ENCODE results near the gene SORCS2.
A peak's percentile ranks its signal among the peaks of the same experiment; 100 is the strongest.

The SORCS2 gene

DNA sequence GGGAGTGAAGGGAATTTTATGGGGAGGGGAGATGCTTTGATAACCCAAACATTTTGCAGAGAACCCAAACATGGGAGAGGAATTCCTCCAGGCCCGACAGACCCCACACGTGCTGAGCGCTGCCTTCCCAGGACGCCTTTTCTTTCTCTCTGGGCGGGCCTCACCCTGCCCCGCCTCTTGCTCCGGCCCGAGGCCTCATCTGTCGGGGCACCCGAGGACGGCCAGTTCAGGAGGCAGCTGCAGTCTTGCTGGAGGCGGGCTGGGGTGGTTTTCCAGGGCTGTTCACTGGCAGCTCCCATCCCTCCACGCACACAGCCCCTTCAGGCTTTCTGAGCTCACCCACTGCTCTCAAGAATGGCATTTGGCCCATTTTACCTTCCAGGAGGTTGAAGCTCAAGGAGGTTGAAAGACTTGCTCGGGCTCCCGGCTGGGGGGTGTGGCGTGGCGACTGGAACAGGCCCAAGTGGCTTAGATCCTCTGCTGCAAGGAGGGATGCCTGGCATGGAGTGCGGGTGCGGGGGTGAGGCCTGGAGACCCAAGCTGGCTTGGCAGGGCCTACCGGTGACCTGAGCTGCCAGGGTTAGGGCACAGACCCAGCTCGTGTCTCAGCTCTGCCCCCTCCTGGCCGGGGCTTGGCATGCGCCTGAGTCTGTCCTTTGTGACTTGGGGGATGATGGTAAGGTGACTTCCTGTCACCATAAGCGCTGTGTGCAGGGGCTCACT is 143.2 kb downstream of the SORCS2 start:
- TF ChIP-seq RAD21 (IDR thresholded peaks at IDR 0.05; ENCODE audit: low read depth) (peak; percentile 87), NFIC (IDR thresholded peaks at IDR 0.05) (no peak; the same call in 1 of the 2 replicates), EGR1 (IDR thresholded peaks at IDR 0.05) (0 out of 2 replicates have a peak, but pooled peaks have one; percentile 18), TEAD4 (IDR thresholded peaks at IDR 0.05) (peak; percentile 43; the same call in 1 of the 2 replicates), TCF12 (IDR thresholded peaks at IDR 0.05; ENCODE audit: low read depth) (no peak), FOXM1 (IDR thresholded peaks at IDR 0.05; ENCODE audit: borderline replicate concordance, low read depth) (no peak), TAF1 (IDR thresholded peaks at IDR 0.05; ENCODE audit: low read depth) (no peak), CEBPB (IDR thresholded peaks at IDR 0.05) (no peak), YY1 (IDR thresholded peaks at IDR 0.05; ENCODE audit: low read depth) (no peak), CREB1 (IDR thresholded peaks at IDR 0.05; ENCODE audit: low read depth) (no peak)
- TF ChIP-seq, protein P1, sequence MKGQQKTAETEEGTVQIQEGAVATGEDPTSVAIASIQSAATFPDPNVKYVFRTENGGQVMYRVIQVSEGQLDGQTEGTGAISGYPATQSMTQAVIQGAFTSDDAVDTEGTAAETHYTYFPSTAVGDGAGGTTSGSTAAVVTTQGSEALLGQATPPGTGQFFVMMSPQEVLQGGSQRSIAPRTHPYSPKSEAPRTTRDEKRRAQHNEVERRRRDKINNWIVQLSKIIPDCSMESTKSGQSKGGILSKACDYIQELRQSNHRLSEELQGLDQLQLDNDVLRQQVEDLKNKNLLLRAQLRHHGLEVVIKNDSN (IDR thresholded peaks at IDR 0.05): no peak
- TF ChIP-seq, protein P2, sequence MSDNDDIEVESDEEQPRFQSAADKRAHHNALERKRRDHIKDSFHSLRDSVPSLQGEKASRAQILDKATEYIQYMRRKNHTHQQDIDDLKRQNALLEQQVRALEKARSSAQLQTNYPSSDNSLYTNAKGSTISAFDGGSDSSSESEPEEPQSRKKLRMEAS (IDR thresholded peaks at IDR 0.05): no peak

DNA sequence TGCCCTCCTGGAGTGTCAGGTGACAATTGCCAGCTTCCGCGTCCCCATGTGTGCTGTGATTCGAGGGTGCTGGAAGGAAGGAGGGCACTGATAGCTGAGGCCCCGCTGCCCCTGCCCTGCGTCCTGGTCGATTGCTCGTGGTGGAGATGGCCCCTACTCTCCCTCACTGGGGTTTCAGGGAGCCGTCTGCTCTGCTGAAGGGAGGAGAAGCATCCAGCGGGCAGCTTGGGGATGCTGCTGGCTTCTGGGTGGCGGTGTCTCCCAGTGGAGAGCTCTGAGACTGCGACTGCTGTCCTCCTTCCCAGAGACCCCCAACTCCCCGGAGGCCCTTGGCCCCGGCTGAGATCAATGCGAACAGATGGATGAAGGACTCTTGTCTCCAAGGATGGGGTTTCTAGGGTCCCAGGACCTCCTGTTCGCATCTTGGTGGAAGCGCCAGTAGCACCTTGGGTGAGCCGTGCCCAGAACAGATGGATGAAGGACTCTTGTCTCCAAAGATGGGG is 143.8 kb downstream of the SORCS2 start:
- no peak; the same call in 1 of the 2 replicates for TF ChIP-seq NFIC (IDR thresholded peaks at IDR 0.05)
- TF ChIP-seq ZBTB7A (IDR thresholded peaks at IDR 0.05; ENCODE audit: low read depth): no peak
- TF ChIP-seq RAD21 (IDR thresholded peaks at IDR 0.05; ENCODE audit: low read depth): no peak
- TF ChIP-seq FOXM1 (IDR thresholded peaks at IDR 0.05; ENCODE audit: borderline replicate concordance, low read depth): no peak
- TF ChIP-seq, protein P1 (IDR thresholded peaks at IDR 0.05): no peak
- TF ChIP-seq TCF12 (IDR thresholded peaks at IDR 0.05; ENCODE audit: low read depth): no peak
- TF ChIP-seq CEBPB (IDR thresholded peaks at IDR 0.05): no peak
- TF ChIP-seq YY1 (IDR thresholded peaks at IDR 0.05; ENCODE audit: low read depth): no peak
- no peak for TF ChIP-seq EP300 (IDR thresholded peaks at IDR 0.05; ENCODE audit: borderline replicate concordance)
- no peak for TF ChIP-seq CREB1 (IDR thresholded peaks at IDR 0.05; ENCODE audit: low read depth)
- no peak for TF ChIP-seq TEAD4 (IDR thresholded peaks at IDR 0.05)
- TF ChIP-seq TAF1 (IDR thresholded peaks at IDR 0.05; ENCODE audit: low read depth): no peak
- TF ChIP-seq, protein P2 (IDR thresholded peaks at IDR 0.05): no peak
- no peak for TF ChIP-seq EGR1 (IDR thresholded peaks at IDR 0.05)
- TF ChIP-seq, protein P3, sequence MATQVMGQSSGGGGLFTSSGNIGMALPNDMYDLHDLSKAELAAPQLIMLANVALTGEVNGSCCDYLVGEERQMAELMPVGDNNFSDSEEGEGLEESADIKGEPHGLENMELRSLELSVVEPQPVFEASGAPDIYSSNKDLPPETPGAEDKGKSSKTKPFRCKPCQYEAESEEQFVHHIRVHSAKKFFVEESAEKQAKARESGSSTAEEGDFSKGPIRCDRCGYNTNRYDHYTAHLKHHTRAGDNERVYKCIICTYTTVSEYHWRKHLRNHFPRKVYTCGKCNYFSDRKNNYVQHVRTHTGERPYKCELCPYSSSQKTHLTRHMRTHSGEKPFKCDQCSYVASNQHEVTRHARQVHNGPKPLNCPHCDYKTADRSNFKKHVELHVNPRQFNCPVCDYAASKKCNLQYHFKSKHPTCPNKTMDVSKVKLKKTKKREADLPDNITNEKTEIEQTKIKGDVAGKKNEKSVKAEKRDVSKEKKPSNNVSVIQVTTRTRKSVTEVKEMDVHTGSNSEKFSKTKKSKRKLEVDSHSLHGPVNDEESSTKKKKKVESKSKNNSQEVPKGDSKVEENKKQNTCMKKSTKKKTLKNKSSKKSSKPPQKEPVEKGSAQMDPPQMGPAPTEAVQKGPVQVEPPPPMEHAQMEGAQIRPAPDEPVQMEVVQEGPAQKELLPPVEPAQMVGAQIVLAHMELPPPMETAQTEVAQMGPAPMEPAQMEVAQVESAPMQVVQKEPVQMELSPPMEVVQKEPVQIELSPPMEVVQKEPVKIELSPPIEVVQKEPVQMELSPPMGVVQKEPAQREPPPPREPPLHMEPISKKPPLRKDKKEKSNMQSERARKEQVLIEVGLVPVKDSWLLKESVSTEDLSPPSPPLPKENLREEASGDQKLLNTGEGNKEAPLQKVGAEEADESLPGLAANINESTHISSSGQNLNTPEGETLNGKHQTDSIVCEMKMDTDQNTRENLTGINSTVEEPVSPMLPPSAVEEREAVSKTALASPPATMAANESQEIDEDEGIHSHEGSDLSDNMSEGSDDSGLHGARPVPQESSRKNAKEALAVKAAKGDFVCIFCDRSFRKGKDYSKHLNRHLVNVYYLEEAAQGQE (IDR thresholded peaks at IDR 0.05; ENCODE audit: low read depth): no peak

DNA sequence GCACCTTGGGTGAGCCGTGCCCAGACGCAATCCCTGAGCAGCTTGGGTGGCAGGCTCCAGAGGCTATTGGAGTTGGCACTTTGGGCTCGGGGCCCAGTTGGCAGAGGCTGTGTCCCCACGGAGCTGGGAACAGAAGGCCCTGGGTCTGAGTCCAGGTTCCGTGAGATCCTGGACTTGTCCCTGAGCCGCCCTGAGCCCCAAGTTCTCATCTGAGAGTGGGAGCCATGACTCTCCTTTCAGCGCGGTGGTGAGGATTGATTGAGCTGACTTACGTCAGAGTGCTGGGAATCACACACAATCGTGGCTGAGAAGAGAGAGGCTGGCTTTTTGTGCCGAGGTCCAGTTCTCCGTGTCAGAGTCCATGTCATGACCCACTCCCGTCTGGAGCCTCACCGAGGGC is 144.4 kb downstream of the SORCS2 start:
- TF ChIP-seq ZBTB7A (IDR thresholded peaks at IDR 0.05; ENCODE audit: low read depth) (no peak), CREB1 (IDR thresholded peaks at IDR 0.05; ENCODE audit: low read depth) (no peak), TEAD4 (IDR thresholded peaks at IDR 0.05) (no peak), EGR1 (IDR thresholded peaks at IDR 0.05) (no peak), FOXM1 (IDR thresholded peaks at IDR 0.05; ENCODE audit: borderline replicate concordance, low read depth) (no peak), EP300 (IDR thresholded peaks at IDR 0.05; ENCODE audit: borderline replicate concordance) (no peak), CEBPB (IDR thresholded peaks at IDR 0.05) (no peak), RAD21 (IDR thresholded peaks at IDR 0.05; ENCODE audit: low read depth) (no peak), TAF1 (IDR thresholded peaks at IDR 0.05; ENCODE audit: low read depth) (no peak), NFIC (IDR thresholded peaks at IDR 0.05) (no peak)
- TF ChIP-seq, protein P1 (IDR thresholded peaks at IDR 0.05): no peak
- TF ChIP-seq, protein P2 (IDR thresholded peaks at IDR 0.05): no peak
- TF ChIP-seq, protein P3 (IDR thresholded peaks at IDR 0.05; ENCODE audit: low read depth): no peak

DNA sequence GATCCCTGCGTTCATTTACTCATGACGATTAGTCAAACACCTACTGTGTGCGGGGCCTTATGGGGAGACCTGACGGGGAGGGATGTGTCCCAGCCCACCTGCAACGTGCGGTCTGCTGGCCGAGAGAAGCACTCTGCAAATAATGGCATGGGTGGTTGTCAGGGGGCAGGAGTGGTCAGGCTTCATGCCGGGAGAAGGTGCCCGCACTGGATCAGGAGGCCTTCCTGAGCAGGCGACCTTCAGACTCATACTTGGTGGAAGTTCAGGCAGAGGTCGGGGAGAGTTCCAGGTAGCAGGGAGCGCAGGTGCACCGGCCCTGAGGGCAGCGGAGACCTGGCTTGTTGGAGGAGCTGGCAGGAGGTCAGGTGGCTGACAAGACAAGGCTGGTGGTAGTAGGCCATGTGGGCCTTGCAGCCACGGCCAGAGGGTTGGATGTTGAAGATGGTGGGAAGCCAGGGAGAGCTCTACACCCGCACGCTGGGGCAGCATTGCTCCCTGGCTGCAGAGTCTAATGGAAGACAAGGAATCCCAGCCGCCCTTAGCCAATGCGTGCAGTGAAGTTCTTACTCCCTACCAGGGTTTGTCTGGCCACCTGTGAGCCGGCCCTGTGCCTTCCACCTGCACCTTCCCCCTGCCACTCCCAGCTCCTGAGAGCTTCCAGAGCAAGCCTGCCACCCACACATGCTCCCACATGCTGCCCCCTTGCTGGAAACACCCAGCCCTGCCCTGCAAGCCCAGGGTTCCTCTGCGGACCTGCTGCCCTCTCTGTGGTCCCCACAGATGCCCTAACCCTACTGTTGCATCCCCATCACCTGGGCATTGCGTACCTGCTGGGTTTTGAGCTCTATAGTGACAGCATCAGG is 145.1 kb downstream of the SORCS2 start:
- TF ChIP-seq FOXM1 (IDR thresholded peaks at IDR 0.05; ENCODE audit: borderline replicate concordance, low read depth): no peak
- TF ChIP-seq RAD21 (IDR thresholded peaks at IDR 0.05; ENCODE audit: low read depth): no peak
- no peak for TF ChIP-seq CEBPB (IDR thresholded peaks at IDR 0.05)
- no peak for TF ChIP-seq TEAD4 (IDR thresholded peaks at IDR 0.05)
- no peak for TF ChIP-seq EGR1 (IDR thresholded peaks at IDR 0.05)
- no peak for TF ChIP-seq YY1 (IDR thresholded peaks at IDR 0.05; ENCODE audit: low read depth)
- no peak for TF ChIP-seq NFIC (IDR thresholded peaks at IDR 0.05)
- TF ChIP-seq, protein P1 (IDR thresholded peaks at IDR 0.05): no peak
- no peak for TF ChIP-seq CREB1 (IDR thresholded peaks at IDR 0.05; ENCODE audit: low read depth)
- no peak for TF ChIP-seq TAF1 (IDR thresholded peaks at IDR 0.05; ENCODE audit: low read depth)
- no peak for TF ChIP-seq TCF12 (IDR thresholded peaks at IDR 0.05; ENCODE audit: low read depth)
- TF ChIP-seq EP300 (IDR thresholded peaks at IDR 0.05; ENCODE audit: borderline replicate concordance): no peak
- TF ChIP-seq, protein P2 (IDR thresholded peaks at IDR 0.05): no peak
- TF ChIP-seq ZBTB7A (IDR thresholded peaks at IDR 0.05; ENCODE audit: low read depth): no peak
- TF ChIP-seq, protein P3 (IDR thresholded peaks at IDR 0.05; ENCODE audit: low read depth): no peak

Data from Ishikawa (cell line).